OCI-M1 (cell line): ENCODE data around the gene DOCK3.
"Not testable (repeated sequence)": the region's sequence is repeated elsewhere in the genome, so short reads cannot be mapped to it uniquely, and the experiment has no call there.

Source experiments
- DNase-seq: peaks from one replicate; lab custom pipeline; 2025; lab: John Stamatoyannopoulos, UW

The DOCK3 gene

DNA sequence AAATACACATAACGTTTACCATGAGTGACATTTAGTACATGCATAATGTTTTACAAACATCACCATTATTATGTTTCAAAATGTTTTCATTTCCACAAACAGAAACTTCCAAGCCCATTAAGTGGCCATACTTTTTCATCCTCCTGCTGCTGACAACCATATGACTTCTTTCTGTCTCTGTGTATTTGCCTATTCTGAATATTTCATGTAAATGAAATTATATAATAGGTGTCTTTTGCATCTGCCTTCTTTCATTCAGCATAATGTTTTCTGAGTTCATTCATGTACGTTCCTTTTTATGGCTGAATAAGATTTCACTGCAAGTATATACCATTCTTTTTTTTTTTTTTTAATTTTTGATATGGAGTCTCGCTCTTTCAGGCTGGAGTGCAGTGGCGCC lies 209.0 kb downstream of the DOCK3 start:
- no peak for DNase-seq

DNA sequence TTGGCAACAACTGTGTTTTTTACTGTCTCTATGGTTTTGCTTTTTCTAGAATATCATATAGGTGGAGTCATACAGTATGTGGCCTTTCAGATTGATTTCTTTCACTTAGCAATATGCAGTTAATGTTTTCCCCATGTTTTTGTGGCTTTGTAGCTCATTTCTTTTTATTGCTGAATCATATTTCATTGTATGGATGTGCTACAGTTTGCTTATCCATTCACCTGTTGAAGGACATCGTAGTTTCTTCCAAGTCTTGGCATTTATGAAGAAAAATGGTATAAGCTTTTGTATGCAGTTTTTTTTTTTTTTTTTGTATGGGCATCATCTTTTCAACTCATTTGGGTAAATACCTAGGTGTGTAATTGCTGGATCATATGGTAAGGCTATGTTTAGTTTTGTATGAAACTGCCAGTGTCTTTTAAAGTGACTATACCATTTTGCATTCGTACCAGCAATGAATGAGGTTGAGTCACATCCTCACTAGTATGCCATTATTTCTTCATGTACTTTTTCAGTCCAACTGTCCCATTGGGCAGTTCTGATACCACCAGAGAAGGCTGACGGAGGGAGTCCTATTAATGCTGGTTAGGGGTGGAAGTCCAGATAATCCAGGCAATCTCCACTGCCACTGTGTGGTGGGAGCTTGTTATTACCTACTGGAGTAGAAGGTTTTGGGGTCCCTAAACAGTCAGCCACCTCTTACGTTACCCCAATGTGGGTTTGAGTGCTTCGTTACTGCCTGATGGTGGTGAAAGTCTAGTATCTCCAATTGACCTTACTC lies 210.5 kb downstream of the DOCK3 start:
- DNase-seq: peak; percentile 1

DNA sequence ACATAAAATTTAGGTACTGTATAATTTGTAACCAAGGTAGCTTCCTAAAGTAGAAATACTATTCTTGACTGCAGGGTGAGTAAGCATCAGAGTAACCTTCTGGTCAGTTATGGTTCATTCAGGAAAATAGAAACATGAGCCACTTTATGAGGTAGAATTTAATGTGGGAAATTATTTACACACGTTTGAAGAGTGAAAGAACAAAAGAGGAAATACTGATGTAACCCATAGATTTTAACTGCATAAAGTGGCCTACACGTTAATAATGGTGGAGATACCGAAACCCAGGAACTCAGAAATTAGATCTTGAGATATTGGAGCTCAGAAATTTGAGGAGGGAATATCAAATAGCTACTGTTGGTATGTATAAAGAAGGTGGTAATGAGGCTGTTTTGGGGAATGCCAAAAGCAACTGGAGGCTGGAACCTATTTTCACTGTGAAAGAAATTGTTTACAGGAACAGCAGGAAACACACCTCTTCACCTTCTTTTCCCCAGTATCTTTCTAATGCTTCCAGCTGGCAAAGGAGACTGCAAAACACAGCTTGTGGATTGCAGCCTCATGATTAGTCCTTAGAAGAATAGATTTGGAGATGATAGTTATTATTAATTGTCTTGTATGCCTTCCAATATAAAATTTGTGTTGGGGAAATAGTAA lies 216.1 kb downstream of the DOCK3 start:
- no peak for DNase-seq

DNA sequence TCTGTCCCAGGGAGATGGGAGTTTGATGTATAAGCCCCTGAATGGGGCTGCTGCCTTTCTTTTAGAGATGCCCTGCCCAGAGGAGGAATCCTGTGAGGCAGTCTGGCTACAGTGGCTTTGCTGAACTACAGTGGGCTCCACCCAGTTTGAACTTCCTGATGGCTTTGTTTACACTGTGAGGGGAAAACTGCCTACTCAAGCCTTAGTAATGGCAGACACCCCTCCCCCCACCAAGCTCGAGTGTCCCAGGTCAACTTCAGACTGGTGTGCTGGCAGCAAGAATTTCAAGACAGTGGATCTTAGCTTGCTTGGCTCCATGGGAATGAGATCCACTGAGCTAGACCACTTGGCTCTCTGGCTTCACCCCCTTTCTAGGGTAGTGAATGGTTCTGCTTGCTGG lies 226.4 kb downstream of the DOCK3 start:
- DNase-seq: not testable (repeated sequence)

DNA sequence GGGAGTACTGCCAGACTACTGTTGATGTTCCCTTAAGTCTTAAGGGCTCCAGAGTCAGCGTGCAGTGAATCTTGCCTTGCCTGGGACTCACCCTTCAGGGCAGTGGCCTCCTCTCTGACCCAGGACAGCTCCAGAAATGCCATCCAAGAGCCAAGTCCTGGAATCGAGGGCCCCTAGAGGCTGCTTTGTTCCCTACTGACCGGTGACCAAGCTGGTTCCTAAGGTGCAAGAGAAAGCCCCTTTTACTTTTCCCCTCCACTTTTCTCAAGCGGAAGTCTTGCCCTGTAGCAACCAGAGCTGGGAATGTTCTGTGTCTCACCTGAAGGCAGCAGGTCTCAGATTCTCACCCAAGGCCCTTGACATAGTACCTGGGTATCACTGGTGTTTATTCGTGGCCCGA lies 238.0 kb downstream of the DOCK3 start:
- DNase-seq: no peak

DNA sequence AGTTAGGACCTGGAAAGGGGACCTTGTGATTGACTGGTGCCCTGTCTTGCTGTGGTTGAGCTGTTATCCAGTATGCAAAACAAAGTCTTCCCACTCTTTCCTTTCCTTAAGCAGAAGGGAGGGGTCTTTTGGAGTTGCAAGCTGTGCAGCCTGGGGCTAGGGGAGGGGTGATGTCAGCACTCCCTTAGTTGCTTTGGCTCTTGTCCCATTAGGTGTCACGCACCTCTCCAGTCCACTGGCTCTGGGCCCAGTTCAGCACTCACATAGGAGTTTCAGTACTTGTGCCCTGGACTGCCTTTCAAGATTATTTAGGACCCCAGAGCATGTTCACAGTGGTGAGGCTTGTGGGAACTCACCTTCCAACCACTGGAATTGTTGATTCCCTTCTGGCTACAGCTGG lies 238.5 kb downstream of the DOCK3 start:
- DNase-seq: no peak

DNA sequence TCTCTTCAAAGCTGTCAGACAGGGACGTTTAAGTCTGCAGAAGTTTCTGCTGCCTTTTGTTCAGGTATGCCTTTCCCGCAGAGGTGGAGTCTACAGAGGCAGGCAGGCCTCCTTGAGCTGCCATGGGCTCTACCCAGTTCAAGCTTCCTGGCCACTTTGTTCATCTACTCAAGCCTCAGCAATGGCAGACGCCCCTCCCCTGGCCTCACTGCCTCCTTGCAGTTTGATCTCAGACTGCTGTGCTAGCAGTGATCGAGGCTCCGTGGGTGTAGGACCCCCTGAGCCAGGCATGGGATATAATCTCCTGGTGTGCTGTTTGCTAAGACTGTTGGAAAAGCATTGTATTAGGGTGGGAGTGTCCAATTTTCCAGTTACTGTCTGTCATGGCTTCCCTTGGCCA lies 247.3 kb downstream of the DOCK3 start:
- DNase-seq: not testable (repeated sequence)

DNA sequence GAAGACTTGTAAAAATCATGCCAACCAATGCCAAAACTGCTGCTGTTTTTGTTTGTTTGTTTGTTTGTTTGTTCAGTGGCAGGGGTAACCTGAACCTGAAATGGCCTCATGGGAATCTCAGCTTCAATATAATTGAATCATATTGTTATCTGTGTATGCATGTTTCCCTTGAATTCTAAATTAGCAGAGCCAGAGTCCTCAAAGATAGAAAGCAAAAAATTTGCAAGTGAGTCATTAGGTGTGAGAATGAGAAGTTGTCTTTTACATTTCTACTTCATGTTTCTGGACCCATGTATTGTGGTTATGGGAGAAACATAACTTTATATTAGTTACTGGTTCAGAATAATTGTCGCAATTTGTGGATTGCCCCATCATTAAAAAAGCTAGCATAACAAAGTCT lies 249.2 kb downstream of the DOCK3 start:
- DNase-seq: no peak

DNA sequence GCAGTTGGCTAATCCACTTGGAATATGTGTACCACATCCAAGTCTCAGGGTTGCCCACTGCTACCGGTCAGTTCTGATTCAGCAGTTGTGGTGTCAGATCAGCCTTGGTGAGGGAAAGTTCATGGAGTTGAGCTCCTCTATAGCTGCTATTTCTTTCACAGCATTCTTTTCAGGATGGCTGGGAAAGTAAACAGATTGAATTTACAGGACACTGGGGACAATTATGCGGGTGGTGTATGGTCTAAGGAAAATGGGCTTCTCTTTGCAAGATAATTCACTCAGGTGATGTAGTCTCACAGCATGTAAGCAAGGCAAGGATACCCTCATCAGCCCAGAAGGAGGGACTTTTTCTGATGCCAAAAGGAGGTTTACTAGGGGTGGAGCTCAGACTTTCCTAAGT lies 249.9 kb downstream of the DOCK3 start:
- DNase-seq: no peak

DNA sequence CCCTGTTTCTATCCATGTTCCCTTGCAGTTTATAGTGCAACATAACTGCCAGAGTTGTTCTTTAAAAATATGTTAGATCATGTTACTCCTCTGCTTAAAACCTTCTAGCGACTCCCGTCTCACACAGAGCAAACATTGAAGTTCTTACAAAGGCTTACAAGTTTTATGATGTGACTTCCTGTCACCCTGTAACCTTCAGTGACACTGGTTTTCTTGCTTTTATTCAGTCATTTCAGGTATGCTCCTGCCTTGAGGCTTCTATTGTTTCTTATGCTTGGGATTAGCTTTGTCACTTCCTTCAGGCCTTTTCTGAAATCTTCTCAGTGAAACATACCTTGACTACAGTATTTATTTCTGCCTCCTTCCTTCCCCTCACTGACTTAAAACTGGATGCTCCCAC lies 252.1 kb downstream of the DOCK3 start:
- no peak for DNase-seq

DNA sequence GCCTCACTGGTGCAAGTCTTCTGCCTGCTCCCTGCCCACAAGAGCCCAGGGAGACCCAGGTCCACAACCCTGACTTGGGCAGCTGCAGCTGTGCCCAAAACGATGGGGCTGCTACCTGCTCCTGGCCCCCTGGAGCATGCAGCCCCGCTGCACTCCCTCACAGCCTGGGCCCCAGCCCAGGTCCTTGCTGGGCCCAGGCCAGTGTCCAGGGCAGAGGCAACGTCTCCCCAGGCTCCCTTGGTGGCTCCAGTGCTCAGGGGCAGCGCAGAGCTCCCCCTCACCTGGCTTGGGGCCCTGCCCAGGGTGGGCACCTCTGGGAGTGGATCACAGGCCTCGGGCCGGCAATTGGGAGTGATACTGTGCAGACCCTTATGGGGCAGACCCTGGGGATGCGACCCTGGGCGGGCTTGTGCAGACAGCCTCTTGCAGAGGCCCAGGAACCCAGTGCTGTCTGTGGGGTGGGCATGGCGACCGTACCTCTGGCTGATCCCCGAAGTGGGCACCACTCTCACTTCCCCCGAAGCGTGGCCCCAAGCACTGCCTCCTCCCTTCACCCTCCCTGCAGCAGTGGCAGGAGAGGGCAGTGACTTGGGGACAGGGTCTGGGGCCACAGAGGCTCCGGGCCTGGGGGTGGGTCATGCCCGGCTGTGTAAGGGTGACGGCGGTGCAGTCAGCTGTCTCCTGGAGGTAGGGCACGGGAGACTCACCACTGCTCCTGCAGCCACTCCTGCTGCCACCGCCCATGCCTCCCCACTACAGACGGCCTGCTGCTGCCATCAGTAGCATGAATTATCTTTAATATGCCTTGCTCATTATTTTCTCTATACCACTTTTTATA lies 255.9 kb downstream of the DOCK3 start:
- no peak for DNase-seq

DNA sequence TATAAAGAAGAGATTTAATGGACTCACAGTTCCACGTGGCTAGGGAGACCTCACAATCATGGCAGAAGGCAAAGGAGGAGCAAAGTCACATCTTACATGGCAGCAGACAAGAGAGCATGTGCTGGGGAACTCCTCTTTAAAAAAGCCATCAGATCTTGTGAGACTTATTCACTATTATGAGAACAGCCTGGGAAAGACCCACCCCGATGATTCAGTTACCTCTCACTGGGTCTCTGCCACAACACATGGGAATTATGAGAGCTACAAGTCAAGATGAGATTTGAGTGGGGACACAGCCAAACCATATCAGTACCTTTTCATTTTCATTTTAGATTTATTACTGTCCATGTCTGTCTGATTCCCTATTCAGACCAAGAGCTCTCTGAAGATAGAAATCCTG lies 258.2 kb downstream of the DOCK3 start:
- DNase-seq: not testable (repeated sequence)

DNA sequence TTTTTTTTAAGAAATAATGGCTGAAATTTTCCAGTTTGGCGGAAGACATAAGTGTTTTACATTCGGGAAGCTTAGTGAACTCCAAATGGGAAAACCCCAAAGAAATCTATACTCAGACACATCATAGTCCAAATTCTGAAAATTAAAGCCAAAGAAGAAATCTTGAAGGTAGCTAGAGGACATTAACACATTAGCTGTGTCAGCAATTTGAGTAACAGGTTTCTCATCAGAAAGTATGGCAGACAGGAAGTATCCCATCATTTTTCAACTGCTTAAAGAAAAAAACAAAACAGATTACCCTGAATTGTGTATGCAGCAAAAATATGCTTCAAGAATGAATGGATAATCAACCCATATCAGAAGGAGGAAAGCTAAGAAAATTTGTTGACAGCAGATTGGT lies 261.7 kb downstream of the DOCK3 start:
- no peak for DNase-seq

DNA sequence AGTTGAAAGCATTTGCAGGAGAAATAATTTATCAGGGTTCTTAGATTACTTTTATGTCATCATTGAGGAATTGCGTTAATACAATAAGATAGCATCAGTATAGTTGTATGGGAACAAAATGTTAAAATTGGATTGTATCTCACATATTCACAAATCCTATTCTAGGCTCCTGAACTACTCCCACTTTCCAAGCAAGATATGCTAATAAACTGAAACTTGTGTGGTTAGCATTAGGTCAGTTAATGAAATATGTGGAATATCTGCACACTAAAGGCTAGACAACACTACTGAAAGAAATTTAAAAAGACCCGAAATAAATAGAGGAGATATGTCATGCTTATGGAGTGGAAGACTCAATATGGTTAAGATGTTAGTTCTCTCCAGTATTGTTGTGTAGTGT lies 272.7 kb downstream of the DOCK3 start:
- DNase-seq: no peak

DNA sequence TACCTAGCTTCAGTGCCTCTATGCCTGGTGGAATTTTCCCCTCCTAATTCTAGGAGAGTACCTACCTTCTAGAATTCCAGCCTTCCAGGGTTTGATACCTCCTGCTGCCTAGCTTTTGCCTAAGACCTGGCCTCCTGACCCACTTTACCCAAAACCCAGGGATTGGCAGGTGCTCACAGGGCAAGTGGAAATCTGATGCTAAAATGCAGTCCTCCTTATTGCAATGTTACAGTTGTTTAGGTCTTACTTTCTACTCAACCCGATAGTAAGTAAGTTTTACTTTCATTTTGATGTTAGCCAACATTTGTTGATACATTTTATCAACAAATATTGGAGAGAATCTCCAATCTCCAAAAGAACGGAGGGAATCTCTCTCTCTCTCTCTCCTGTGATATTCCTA lies 275.9 kb downstream of the DOCK3 start:
- peak; percentile 46 for DNase-seq

DNA sequence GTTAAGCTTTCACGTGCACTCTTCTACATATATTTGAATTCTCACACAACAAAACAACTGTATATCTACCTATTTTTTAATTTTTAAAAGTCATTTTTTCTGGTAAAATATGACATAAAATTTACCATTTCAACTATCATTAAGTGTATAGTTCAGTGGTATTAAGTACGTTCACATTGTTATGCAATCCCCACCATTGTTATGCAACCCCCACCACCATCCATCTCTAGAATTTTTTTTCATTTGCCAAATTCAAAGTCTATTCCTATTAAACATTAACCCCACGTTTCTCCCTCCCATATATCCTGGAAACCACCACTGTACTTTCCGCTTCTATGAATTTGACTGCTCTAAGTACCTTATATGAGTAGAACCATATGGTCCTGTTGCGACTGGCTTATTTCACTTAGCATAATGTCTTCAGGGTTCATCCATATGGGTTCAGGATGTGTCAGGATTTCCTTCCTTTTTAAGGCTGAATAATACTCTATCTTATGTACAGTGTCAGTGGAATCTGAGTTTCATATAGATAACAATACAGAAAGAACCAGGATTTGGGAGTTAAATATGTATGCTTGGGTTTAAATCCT lies 279.2 kb downstream of the DOCK3 start:
- no peak for DNase-seq

DNA sequence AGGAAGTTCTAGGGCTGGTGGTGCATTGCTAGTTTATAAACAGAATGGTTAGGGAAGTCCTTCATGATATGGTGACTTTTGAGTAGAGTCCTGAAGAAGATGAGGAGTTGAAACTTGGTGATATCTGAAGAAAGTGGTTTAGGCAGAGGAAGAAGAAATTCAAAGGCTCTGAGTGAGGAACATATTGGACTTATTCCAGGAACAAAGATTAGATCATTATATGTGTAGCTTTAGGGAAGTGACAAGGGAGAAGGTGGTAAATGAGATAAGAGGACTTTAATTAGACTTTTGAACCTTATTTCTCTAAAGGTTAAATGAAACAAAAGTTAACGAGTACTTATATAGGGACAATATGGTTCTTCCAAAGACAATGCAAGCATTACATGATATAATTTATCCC lies 286.7 kb downstream of the DOCK3 start:
- peak; percentile 65 for DNase-seq

DNA sequence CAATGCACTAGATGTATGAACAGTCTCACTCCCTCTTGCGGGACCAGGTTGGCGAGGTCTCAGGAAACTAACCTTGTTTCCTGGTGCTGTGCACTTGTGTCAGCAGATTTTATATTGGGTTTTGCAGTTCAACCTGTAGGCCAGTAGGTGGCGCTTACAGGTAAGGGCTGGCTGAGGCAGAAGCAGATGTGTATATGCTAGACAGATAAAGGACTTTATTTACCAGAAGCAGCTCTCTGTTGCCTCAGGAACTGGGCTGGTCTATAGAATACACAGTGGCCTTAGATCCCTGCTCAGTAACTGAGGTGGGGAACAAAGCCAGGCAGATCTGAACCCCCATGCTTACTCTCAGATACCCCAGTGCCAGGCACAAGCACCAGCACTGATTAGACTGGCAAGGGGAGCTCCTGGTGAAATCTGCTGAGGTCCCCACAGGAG lies 296.8 kb downstream of the DOCK3 start:
- peak; percentile 73 for DNase-seq

DNA sequence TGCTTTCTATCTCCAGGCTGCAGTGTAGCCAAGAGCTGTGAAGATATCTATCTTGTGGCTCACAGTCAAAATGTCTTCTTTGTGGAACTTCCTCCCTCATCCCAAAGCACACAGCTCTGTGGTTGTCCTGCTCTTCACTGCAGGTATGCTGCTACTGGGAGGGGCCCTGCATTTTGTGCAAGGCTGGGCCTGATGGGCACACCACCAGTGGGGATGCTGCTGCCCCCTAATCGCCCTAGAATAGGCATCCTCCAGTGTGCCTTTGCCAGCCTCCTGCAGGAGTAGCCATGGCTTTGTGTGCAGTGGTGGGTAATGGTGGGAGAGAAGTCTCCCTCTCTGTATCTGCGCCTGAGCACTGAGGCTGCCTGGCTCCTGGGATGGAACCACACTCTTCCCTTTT lies 297.3 kb downstream of the DOCK3 start:
- DNase-seq: peak; percentile 25

DNA sequence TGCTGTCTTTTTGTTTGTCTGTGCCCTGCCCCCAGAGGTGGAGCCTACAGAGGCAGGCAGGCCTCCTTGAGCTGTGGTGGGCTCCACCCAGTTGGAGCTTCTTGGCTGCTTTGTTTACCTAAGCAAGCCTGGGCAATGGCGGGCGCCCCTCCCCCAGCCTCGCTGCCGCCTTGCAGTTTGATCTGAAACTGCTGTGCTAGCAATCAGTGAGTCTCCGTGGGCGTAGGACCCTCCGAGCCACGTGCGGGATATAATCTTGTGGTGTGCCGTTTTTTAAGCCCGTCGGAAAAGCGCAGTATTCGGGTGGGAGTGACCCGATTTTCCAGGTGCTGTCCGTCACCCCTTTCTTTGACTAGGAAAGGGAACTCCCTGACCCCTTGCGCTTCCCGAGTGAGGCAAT lies 303.9 kb downstream of the DOCK3 start:
- DNase-seq: not testable (repeated sequence)

DNA sequence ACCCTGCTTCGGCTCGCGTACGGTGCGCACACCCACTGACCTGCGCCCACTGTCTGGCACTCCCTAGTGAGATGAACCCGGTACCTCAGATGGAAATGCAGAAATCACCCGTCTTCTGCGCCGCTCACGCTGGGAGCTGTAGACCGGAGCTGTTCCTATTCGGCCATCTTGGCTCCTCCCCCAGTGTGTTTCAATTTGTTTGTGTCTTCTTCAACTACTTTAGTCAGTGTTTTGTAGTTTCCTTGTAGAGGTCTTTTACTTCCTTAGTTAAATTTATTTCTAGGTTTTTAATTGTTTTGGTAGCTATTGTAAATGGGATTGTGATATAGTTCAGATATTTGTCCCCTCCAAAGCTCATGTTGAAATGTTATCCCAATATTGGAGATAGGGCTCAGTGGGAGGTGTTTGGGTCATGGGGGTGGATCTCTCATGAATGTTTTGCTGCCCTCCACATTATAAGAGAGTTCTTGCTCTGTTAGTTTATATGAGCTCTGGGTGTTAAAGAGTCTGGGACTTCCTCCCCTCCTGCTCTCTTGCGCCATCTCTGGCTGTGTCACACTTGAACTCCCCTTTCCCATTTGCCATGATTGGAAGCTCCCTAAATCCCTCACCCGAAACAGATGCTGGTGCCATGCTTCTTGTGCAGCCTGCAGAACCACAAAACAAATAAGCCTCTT lies 304.4 kb downstream of the DOCK3 start:
- no peak for DNase-seq
